K562 (cell line): ENCODE results near the gene LLGL1. TPM values are rescaled to one million over a fixed set of nuclear protein-coding genes. Genes with fewer than 3 reads are reported as not detected.
A peak's percentile ranks its signal among the peaks of the same experiment; 100 is the strongest.

ENCODE experiments used
- ATF6 ChIP-seq: sonication (generic); formaldehyde crosslinking; IDR thresholded peaks from 2 replicates; pipeline ENCODE4 v1.4.0; 2020; ENCODE audit warnings: mild to moderate bottlenecking, missing genetic modification reagents
- DPF2 ChIP-seq: fragments of 450-650 bp; IDR thresholded peaks from 2 replicates; pipeline ENCODE4 v1.6.1; 2016
- E2F3 ChIP-seq: fragments of 250-450 bp; sonication (Bioruptor Pico); IDR thresholded peaks from 2 replicates; pipeline ENCODE4 v1.4.0; 2020; ENCODE audit warnings: mild to moderate bottlenecking
- MCM5 ChIP-seq: fragments of 450-650 bp; IDR thresholded peaks from 2 replicates; pipeline ENCODE4 v1.6.1; 2016; ENCODE audit warnings: low read depth
- NFRKB ChIP-seq: fragments of 450-650 bp; IDR thresholded peaks from 2 replicates; pipeline ENCODE4 v1.6.1; 2016; ENCODE audit warnings: low read depth
- NFXL1 ChIP-seq: fragments of 450-650 bp; formaldehyde crosslinking; IDR thresholded peaks from 2 replicates; pipeline ENCODE4 v1.4.0; 2021; ENCODE audit warnings: mild to moderate bottlenecking
- SMARCC2 ChIP-seq: fragments of 450-650 bp; IDR thresholded peaks from 2 replicates; pipeline ENCODE4 v1.6.1; 2017; ENCODE audit warnings: antibody characterized with exemption, moderate library complexity, mild to moderate bottlenecking, low read depth
- TBL1XR1 ChIP-seq, 2 experiments: IDR thresholded peaks; 2 replicates each; pipeline ENCODE4 v1.6.1; 2012; ENCODE audit warnings: improper control_type of control experiment in 2 of 2, low read length in 2 of 2, mild to moderate bottlenecking in 1 of 2
- TFAM ChIP-seq: fragments of 250-450 bp; sonication (Bioruptor Pico); conservative IDR thresholded peaks from 2 replicates; pipeline ENCODE4 v1.5.0; 2021; ENCODE audit warnings: mild to moderate bottlenecking, moderate library complexity
- ZNF146 ChIP-seq: IDR thresholded peaks from one replicate; pipeline ENCODE4 v1.6.1; 2018; ENCODE audit warnings: missing compliant biosample characterization; ENCODE audit not compliant: unreplicated experiment
- ZNF224 ChIP-seq: sonication (generic); formaldehyde crosslinking; IDR thresholded peaks from 2 replicates; pipeline ENCODE4 v1.8.0; 2022; ENCODE audit warnings: mild to moderate bottlenecking, missing genetic modification reagents
- ZNF232 ChIP-seq: sonication (generic); formaldehyde crosslinking; IDR thresholded peaks from 2 replicates; pipeline ENCODE4 v1.8.0; 2022; ENCODE audit warnings: mild to moderate bottlenecking, missing genetic modification reagents
- ZNF280A ChIP-seq: fragments of 450-650 bp; IDR thresholded peaks from 2 replicates; pipeline ENCODE4 v1.6.1; 2018; ENCODE audit warnings: mild to moderate bottlenecking, low read depth; ENCODE audit not compliant: partially characterized antibody
- ZNF583 ChIP-seq: fragments of 250-450 bp; sonication (Bioruptor Pico); IDR thresholded peaks from 2 replicates; pipeline ENCODE4 v1.4.0; 2020
- ZNF639 ChIP-seq, 2 experiments: fragments of 200-800 bp in 1 of 2; sonication (Bioruptor generic) in 1 of 2; sonication (generic) in 1 of 2; formaldehyde crosslinking in 1 of 2; IDR thresholded peaks in 1 of 2; conservative IDR thresholded peaks in 1 of 2; 2 replicates each; pipeline versions ENCODE4 v1.5.0 to v1.6.1; 2016 to 2020; ENCODE audit warnings: missing compliant biosample characterization in 1 of 2, missing genetic modification characterization in 1 of 2, missing genetic modification reagents in 1 of 2
- polyA plus RNA-seq, 8 experiments: library from polyadenylated mRNA; depleted of rRNA in 4 of 8; stranded (reverse) in 5 of 8; unstranded in 3 of 8; fragments of >200 nt; fragmentation: Nextera tagmentation in 2 of 8; fragmentation: Illumina TruSeq in 1 of 8; extraction: Ambion mirVana in 2 of 8; extraction: Trizol in 1 of 8; gene quantifications; 2 replicates each; pipeline versions ENCODE4 v1.2.1 to v1.2.3, GENCODE V29; 2011 to 2014; ENCODE audit warnings: inconsistent platforms in 1 of 8, missing spikeins in 1 of 8
- total RNA-seq, 7 experiments: library from RNA; depleted of rRNA in 6 of 7; stranded (reverse); fragments of >200 nt in 6 of 7; fragmentation: Illumina TruSeq in 2 of 7; extraction: Trizol in 2 of 7; gene quantifications; 2 replicates each; pipeline versions ENCODE4 v1.2.1 to v1.2.3, GENCODE V29; 2011 to 2021; ENCODE audit warnings: low replicate concordance in 1 of 7
- TF ChIP-seq, protein P1 (sequence below), 2 experiments: fragments of 450-650 bp; formaldehyde crosslinking in 1 of 2; IDR thresholded peaks; 2 replicates each; pipeline versions ENCODE4 v1.4.0 to v1.6.1; 2014 to 2020; ENCODE audit warnings: mild to moderate bottlenecking in 2 of 2, borderline replicate concordance in 1 of 2, low read depth in 1 of 2

The LLGL1 gene
- total and polyA plus RNA-seq, 9 of the 15 experiments (the other 6 are each of a cell fraction or from before 2014, with no cell fraction given): 0.11 to 12.9 (median 5.3) TPM; not detected in 1

- TF ChIP-seq ZNF639 (CRISPR knock-in tag; conservative IDR thresholded peaks at IDR 0.05 in 1 of 2, IDR thresholded peaks at IDR 0.05 in 1 of 2) (no peak), MCM5 (no peak), DPF2 (no peak), TFAM (CRISPR knock-in tag) (no peak), ZNF280A (no peak), ZNF232 (CRISPR knock-in tag) (no peak), E2F3 (CRISPR knock-in tag) (no peak), ATF6 (CRISPR knock-in tag) (no peak), ZNF224 (CRISPR knock-in tag) (no peak), SMARCC2 (no peak), ZNF146 (no peak), NFXL1 (no peak), NFRKB (no peak), ZNF583 (CRISPR knock-in tag) (no peak), TBL1XR1 (IDR thresholded peaks at IDR 0.05; ENCODE audit: low read length in 2 of 2) (no peak)
- TF ChIP-seq, protein P1, sequence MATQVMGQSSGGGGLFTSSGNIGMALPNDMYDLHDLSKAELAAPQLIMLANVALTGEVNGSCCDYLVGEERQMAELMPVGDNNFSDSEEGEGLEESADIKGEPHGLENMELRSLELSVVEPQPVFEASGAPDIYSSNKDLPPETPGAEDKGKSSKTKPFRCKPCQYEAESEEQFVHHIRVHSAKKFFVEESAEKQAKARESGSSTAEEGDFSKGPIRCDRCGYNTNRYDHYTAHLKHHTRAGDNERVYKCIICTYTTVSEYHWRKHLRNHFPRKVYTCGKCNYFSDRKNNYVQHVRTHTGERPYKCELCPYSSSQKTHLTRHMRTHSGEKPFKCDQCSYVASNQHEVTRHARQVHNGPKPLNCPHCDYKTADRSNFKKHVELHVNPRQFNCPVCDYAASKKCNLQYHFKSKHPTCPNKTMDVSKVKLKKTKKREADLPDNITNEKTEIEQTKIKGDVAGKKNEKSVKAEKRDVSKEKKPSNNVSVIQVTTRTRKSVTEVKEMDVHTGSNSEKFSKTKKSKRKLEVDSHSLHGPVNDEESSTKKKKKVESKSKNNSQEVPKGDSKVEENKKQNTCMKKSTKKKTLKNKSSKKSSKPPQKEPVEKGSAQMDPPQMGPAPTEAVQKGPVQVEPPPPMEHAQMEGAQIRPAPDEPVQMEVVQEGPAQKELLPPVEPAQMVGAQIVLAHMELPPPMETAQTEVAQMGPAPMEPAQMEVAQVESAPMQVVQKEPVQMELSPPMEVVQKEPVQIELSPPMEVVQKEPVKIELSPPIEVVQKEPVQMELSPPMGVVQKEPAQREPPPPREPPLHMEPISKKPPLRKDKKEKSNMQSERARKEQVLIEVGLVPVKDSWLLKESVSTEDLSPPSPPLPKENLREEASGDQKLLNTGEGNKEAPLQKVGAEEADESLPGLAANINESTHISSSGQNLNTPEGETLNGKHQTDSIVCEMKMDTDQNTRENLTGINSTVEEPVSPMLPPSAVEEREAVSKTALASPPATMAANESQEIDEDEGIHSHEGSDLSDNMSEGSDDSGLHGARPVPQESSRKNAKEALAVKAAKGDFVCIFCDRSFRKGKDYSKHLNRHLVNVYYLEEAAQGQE (IDR thresholded peaks at IDR 0.05; ENCODE audit: borderline replicate concordance): peak; percentile 38; the same call in 1 of the 2 replicates
- TF ChIP-seq, protein P1 (CRISPR knock-in tag; IDR thresholded peaks at IDR 0.05; ENCODE audit: low read depth): no peak
Observed at GRCh38 chr17:18248300-18248731, 22.9 kb downstream of the LLGL1 start (continued).
